HEK293 (cell line): ENCODE measurements around the gene CTSD.

Experiments used
- CTCF ChIA-PET: fragments of 350-600 bp; formaldehyde crosslinking; extraction: SDS; loops from one replicate; lab custom pipeline; 2021; ENCODE audit warnings: antibody characterized with exemption; lab: Yijun Ruan, JAX
- POLR2A ChIA-PET: fragments of 300-600 bp; formaldehyde crosslinking; extraction: SDS; loops from one replicate; lab custom pipeline; 2020; ENCODE audit warnings: antibody characterized with exemption, inconsistent platforms; lab: Yijun Ruan, JAX
- H3K27ac ChIP-seq: fragments of 200-500 bp; sonication (Bioruptor generic); 2 replicates; pipeline ENCODE4 v1.5.1; 2014; ENCODE audit warnings: low read depth, low read length, control low read depth, inconsistent platforms; ENCODE audit errors: extremely low read depth
- H3K36me3 ChIP-seq, 2 experiments: fragments of 200-500 bp in 1 of 2; sonication (Bioruptor generic) in 1 of 2; 1 replicate in 1 of 2; 2 replicates in 1 of 2; pipeline ENCODE4 v1.5.1; 2014 to 2017; ENCODE audit warnings: inconsistent platforms in 2 of 2, low read length in 2 of 2; ENCODE audit not compliant: control insufficient read depth in 2 of 2, insufficient read depth in 1 of 2
- H3K4me1 ChIP-seq: fragments of 200-500 bp; sonication (Bioruptor generic); 2 replicates; pipeline ENCODE4 v1.5.1; 2014; ENCODE audit warnings: mild to moderate bottlenecking, low read length, inconsistent platforms; ENCODE audit not compliant: control insufficient read depth, insufficient read depth
- H3K4me3 ChIP-seq: 2 replicates; pipeline ENCODE4 v1.5.1; 2011; ENCODE audit warnings: low read depth, mild to moderate bottlenecking, control low read depth, low read length, moderate library complexity
- H3K9me3 ChIP-seq: fragments of 200-500 bp; sonication (Bioruptor generic); 2 replicates; pipeline ENCODE4 v1.5.1; 2014; ENCODE audit warnings: low read depth, low read length, inconsistent platforms; ENCODE audit not compliant: control insufficient read depth, insufficient read depth
- MYNN ChIP-seq: fragments of 450-650 bp; formaldehyde crosslinking; IDR thresholded peaks from 2 replicates; pipeline ENCODE4 v1.5.1; 2016; ENCODE audit warnings: missing biosample characterization, missing genetic modification characterization, borderline replicate concordance
- SETDB1 ChIP-seq: IDR thresholded peaks from one replicate; pipeline ENCODE4 v1.6.1; 2017; ENCODE audit warnings: mild to moderate bottlenecking, low read length, moderate library complexity, mixed read lengths; ENCODE audit not compliant: insufficient read length
- SP2 ChIP-seq: fragments of 450-650 bp; formaldehyde crosslinking; IDR thresholded peaks from 2 replicates; pipeline ENCODE4 v1.5.1; 2016; ENCODE audit warnings: missing biosample characterization, missing genetic modification characterization
- ZFHX2 ChIP-seq: fragments of 450-650 bp; formaldehyde crosslinking; conservative IDR thresholded peaks from 2 replicates; pipeline ENCODE4 v1.5.1; 2016; ENCODE audit warnings: missing biosample characterization, missing genetic modification characterization
- ZNF24 ChIP-seq: fragments of 450-650 bp; formaldehyde crosslinking; IDR thresholded peaks from 2 replicates; pipeline ENCODE4 v1.5.1; 2016; ENCODE audit warnings: missing biosample characterization, missing genetic modification characterization
- ZNF341 ChIP-seq: fragments of 450-650 bp; formaldehyde crosslinking; IDR thresholded peaks from 2 replicates; pipeline ENCODE4; 2016; ENCODE audit warnings: low read depth, missing biosample characterization, missing genetic modification characterization
- ZNF398 ChIP-seq: fragments of 450-650 bp; formaldehyde crosslinking; IDR thresholded peaks from 2 replicates; pipeline ENCODE4 v1.5.1; 2017; ENCODE audit warnings: missing biosample characterization, missing genetic modification characterization
- ZNF404 ChIP-seq: fragments of 450-650 bp; formaldehyde crosslinking; IDR thresholded peaks from 2 replicates; pipeline ENCODE4 v1.5.1; 2017; ENCODE audit warnings: missing biosample characterization, missing genetic modification characterization
- ZNF548 ChIP-seq: fragments of 450-650 bp; formaldehyde crosslinking; IDR thresholded peaks from 2 replicates; pipeline ENCODE4 v1.5.1; 2016; ENCODE audit warnings: missing biosample characterization, missing genetic modification characterization
- ZNF561 ChIP-seq: fragments of 450-650 bp; IDR thresholded peaks from 2 replicates; pipeline ENCODE4 v1.5.1; 2018; ENCODE audit warnings: missing biosample characterization, missing genetic modification characterization, borderline replicate concordance
- ZNF701 ChIP-seq: fragments of 450-650 bp; formaldehyde crosslinking; IDR thresholded peaks from 2 replicates; pipeline ENCODE4 v1.5.1; 2016; ENCODE audit warnings: missing biosample characterization, missing genetic modification characterization
- ZNF843 ChIP-seq: fragments of 450-650 bp; formaldehyde crosslinking; IDR thresholded peaks from 2 replicates; pipeline ENCODE4 v1.5.1; 2016; ENCODE audit warnings: missing biosample characterization, missing genetic modification characterization
- ZSCAN30 ChIP-seq: fragments of 450-650 bp; IDR thresholded peaks from 2 replicates; pipeline ENCODE4 v1.5.1; 2018; ENCODE audit warnings: missing biosample characterization, mild to moderate bottlenecking, missing genetic modification characterization, moderate library complexity
- TF ChIP-seq, protein P1 (sequence below): fragments of 450-650 bp; formaldehyde crosslinking; IDR thresholded peaks from 2 replicates; pipeline ENCODE4 v1.5.1; 2016; ENCODE audit warnings: missing biosample characterization, missing genetic modification characterization
- TF ChIP-seq, protein P2 (sequence below): fragments of 450-650 bp; IDR thresholded peaks from 2 replicates; pipeline ENCODE4 v1.5.1; 2018; ENCODE audit warnings: missing biosample characterization, mild to moderate bottlenecking, missing genetic modification characterization
- TF ChIP-seq, protein P3 (sequence below): fragments of 450-650 bp; formaldehyde crosslinking; IDR thresholded peaks from 2 replicates; pipeline ENCODE4 v1.5.0; 2017; ENCODE audit warnings: missing biosample characterization, missing genetic modification characterization, borderline replicate concordance

Gene CTSD

GRCh38 chr11:1727096-1727690 lies 36.5 kb downstream of the CTSD start:
- Histone ChIP-seq H3K4me3 (no peak overlapping the region), H3K9me3 (no peaks in the 10 kb centered on the region), H3K36me3 (no peaks in the 10 kb centered on the region), H3K4me1 (no peaks in the 10 kb centered on the region), H3K27ac (no peak overlapping the region)
- ChIA-PET POLR2A (no interaction called here), CTCF (no interaction called here)
- TF ChIP-seq, protein P1, sequence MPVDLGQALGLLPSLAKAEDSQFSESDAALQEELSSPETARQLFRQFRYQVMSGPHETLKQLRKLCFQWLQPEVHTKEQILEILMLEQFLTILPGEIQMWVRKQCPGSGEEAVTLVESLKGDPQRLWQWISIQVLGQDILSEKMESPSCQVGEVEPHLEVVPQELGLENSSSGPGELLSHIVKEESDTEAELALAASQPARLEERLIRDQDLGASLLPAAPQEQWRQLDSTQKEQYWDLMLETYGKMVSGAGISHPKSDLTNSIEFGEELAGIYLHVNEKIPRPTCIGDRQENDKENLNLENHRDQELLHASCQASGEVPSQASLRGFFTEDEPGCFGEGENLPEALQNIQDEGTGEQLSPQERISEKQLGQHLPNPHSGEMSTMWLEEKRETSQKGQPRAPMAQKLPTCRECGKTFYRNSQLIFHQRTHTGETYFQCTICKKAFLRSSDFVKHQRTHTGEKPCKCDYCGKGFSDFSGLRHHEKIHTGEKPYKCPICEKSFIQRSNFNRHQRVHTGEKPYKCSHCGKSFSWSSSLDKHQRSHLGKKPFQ (tag by site-specific recombination): no peak
- no peak for TF ChIP-seq ZNF398 (tag by site-specific recombination)
- TF ChIP-seq ZNF843 (tag by site-specific recombination): no peak

- TF ChIP-seq ZNF701 (tag by site-specific recombination) (no peak), ZSCAN30 (no peak), SP2 (no peak), ZNF561 (no peak), ZNF24 (tag by site-specific recombination) (no peak), ZNF404 (tag by site-specific recombination) (no peak)
- TF ChIP-seq, all 188 proteins: peak for 0
- CTCF ChIA-PET: no interaction called here
Measured at GRCh38 chr11:1719781-1720180, 43.9 kb downstream of the CTSD start.

GRCh38 chr11:1718326-1718725 lies 45.4 kb downstream of the CTSD start:
- Histone ChIP-seq H3K9me3 (no peaks in the 10 kb centered on the region), H3K27ac (no peak overlapping the region), H3K36me3 (no peaks in the 10 kb centered on the region), H3K4me3 (no peak overlapping the region), H3K4me1 (no peaks in the 10 kb centered on the region)
- ChIA-PET POLR2A (interaction anchor here (0.6 kb wide), 1 partner anchor 115 kb away, joined by 3 read pairs; no protein-coding TSS in a partner anchor), CTCF (interaction anchor here (0.7 to 1.5 kb wide), 5 partner anchors 24 to 381 kb away, joined by 3 to 7 read pairs (median 4); no protein-coding TSS in a partner anchor)
- TF ChIP-seq SETDB1: no peak

More at GRCh38 chr11:1719781-1720180, 43.9 kb downstream of the CTSD start:
- Histone ChIP-seq H3K27ac (no peak overlapping the region), H3K4me1 (no peaks in the 10 kb centered on the region), H3K36me3 (no peaks in the 10 kb centered on the region), H3K9me3 (no peaks in the 10 kb centered on the region), H3K4me3 (no peak overlapping the region)
- POLR2A ChIA-PET: no interaction called here

GRCh38 chr11:1717745-1718144 lies 46.0 kb downstream of the CTSD start:
- Histone ChIP-seq H3K27ac (no peak overlapping the region), H3K4me1 (no peaks in the 10 kb centered on the region), H3K36me3 (no peaks in the 10 kb centered on the region), H3K9me3 (no peaks in the 10 kb centered on the region), H3K4me3 (no peak overlapping the region)
- CTCF ChIA-PET: interaction anchor here (1.4 to 1.5 kb wide), 2 partner anchors 24 to 165 kb away, joined by 4 to 7 read pairs; no protein-coding TSS in a partner anchor
- POLR2A ChIA-PET: no interaction called here
- TF ChIP-seq, protein P2, sequence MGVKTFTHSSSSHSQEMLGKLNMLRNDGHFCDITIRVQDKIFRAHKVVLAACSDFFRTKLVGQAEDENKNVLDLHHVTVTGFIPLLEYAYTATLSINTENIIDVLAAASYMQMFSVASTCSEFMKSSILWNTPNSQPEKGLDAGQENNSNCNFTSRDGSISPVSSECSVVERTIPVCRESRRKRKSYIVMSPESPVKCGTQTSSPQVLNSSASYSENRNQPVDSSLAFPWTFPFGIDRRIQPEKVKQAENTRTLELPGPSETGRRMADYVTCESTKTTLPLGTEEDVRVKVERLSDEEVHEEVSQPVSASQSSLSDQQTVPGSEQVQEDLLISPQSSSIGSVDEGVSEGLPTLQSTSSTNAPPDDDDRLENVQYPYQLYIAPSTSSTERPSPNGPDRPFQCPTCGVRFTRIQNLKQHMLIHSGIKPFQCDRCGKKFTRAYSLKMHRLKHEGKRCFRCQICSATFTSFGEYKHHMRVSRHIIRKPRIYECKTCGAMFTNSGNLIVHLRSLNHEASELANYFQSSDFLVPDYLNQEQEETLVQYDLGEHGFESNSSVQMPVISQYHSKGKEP (tag by site-specific recombination): no peak
- TF ChIP-seq ZFHX2 (no peak), ZNF548 (tag by site-specific recombination) (no peak), ZNF341 (tag by site-specific recombination) (no peak), MYNN (no peak)
- TF ChIP-seq, protein P3, sequence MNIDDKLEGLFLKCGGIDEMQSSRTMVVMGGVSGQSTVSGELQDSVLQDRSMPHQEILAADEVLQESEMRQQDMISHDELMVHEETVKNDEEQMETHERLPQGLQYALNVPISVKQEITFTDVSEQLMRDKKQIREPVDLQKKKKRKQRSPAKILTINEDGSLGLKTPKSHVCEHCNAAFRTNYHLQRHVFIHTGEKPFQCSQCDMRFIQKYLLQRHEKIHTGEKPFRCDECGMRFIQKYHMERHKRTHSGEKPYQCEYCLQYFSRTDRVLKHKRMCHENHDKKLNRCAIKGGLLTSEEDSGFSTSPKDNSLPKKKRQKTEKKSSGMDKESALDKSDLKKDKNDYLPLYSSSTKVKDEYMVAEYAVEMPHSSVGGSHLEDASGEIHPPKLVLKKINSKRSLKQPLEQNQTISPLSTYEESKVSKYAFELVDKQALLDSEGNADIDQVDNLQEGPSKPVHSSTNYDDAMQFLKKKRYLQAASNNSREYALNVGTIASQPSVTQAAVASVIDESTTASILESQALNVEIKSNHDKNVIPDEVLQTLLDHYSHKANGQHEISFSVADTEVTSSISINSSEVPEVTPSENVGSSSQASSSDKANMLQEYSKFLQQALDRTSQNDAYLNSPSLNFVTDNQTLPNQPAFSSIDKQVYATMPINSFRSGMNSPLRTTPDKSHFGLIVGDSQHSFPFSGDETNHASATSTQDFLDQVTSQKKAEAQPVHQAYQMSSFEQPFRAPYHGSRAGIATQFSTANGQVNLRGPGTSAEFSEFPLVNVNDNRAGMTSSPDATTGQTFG: no peak
